Activated naive CD8-positive, alpha-beta T cell (primary cell): ENCODE data around the gene MGAT4A.

Source experiments
- H3K27ac Mint-ChIP-seq: one replicate; pipeline ENCODE4 v1.8.0; 2021; ENCODE audit warnings: mixed read lengths
- H3K27me3 Mint-ChIP-seq: one replicate; pipeline ENCODE4 v1.8.0; 2021; ENCODE audit warnings: mixed read lengths
- H3K36me3 Mint-ChIP-seq: one replicate; pipeline ENCODE4 v1.8.0; 2021; ENCODE audit warnings: mixed read lengths
- H3K4me1 Mint-ChIP-seq: one replicate; pipeline ENCODE4 v1.8.0; 2021; ENCODE audit warnings: low read depth, mixed read lengths
- H3K4me3 Mint-ChIP-seq: one replicate; pipeline ENCODE4 v1.8.0; 2021; ENCODE audit warnings: mild to moderate bottlenecking, mixed read lengths
- H3K9me3 Mint-ChIP-seq: one replicate; pipeline ENCODE4 v1.8.0; 2021; ENCODE audit warnings: low read depth, mixed read lengths

MGAT4A gene

DNA sequence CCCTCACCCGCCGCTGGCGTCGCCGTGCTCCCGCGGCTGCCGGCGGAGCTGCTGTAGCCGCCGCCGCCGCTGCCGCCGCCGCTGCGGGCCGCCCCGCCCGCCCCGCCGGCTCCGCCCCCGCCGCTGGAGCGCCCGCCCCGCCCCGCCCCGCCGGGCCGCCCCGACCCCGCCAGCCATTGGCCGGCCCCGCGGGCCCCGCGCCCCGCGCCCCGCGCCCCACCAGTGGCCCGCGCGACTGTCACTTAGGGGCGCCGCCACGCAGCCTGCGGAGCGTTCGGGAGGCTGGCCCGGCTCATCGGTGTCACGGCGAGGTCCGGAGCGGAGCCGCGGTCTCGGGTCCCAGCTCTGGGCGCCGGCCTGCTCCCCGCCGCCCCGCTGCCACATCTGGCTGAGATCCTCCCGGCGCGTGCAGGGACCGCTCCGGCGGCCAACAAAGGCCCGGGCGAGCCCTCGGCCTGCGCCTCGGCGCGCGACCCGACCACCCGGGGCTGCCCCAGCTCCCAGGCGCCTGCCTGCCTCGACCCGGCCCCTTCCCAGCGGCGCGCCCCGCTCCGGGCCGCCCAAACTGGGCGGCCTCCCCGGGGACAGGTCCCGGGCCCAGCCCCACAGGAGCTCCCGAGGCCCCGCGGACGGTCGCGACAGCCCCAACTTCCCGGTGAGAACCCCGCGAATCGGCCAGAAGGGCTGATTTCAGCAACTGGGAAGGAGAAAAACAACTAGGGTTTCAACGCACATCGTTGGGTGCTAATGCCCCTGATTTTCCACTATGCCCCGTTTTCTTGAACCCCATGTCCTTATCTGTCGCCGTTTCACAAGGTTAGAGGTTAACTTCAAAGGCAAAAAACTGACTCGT is at the start of gene MGAT4A:
Gene MGAT4A (minus strand): TSS at position 92 of the 853 bp plus-strand sequence. CDS start 4,800 bp downstream, outside the sequence.
- no peaks in the 10 kb centered on the region for H3K27me3 Mint-ChIP-seq
- peak within 1 kb of the TSS; percentile 96 for H3K27ac Mint-ChIP-seq
- peak within 1 kb of the TSS; percentile 95 for H3K4me3 Mint-ChIP-seq
- no peaks in the 10 kb centered on the region for H3K36me3 Mint-ChIP-seq
- peaks cover 72% of the 10 kb centered on the region for H3K4me1 Mint-ChIP-seq
- no peaks in the 10 kb centered on the region for H3K9me3 Mint-ChIP-seq

DNA sequence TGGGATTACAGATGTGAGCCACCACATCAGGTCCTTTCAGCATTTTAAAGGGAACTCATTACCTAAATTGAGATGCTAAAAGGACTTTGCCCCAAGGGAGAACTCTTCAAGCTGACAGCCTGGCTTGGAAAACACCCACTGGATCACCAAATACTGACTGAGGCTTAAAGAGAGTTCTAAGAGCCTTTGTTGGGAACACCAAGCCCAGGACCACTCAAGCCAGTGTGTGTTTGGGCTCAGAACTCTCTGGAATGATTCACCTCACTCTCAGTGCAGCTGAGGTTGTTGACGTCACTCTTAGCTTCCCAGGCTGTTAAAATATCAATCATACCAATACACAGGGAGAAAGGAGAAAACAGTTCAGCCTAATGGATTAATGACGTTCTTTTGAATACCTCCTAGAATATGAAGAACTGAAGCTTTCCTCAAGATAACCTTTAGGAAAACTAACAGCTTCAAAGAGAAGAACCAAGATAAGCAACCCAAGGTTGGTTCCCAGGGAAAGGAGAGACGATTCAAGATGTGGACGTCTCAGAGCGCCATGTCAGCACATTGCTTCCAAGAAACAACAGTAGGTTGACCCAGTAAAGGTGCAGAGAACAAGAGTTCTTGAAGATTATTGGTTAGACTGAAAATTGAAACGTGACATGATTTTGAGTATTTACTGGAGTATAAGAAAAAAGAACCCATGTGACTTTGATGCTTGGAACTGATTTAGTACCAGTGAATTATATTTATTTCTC is 48.0 kb upstream of the MGAT4A start:
- H3K36me3 Mint-ChIP-seq: peaks cover 4% of the 10 kb centered on the region
- H3K4me3 Mint-ChIP-seq: no peak overlapping the region
- H3K9me3 Mint-ChIP-seq: peaks cover 3% of the 10 kb centered on the region
- H3K4me1 Mint-ChIP-seq: peaks cover 7% of the 10 kb centered on the region
- H3K27me3 Mint-ChIP-seq: no peaks in the 10 kb centered on the region
- H3K27ac Mint-ChIP-seq: no peak overlapping the region

- peaks cover 15% of the 10 kb centered on the region for H3K4me1 Mint-ChIP-seq
- no peak overlapping the region for H3K4me3 Mint-ChIP-seq
- no peaks in the 10 kb centered on the region for H3K27me3 Mint-ChIP-seq
- H3K9me3 Mint-ChIP-seq: peaks cover 3% of the 10 kb centered on the region
- H3K27ac Mint-ChIP-seq: no peak overlapping the region
- peaks cover 4% of the 10 kb centered on the region for H3K36me3 Mint-ChIP-seq
Observed at GRCh38 chr2:98778151-98778550, 47.2 kb upstream of the MGAT4A start.

DNA sequence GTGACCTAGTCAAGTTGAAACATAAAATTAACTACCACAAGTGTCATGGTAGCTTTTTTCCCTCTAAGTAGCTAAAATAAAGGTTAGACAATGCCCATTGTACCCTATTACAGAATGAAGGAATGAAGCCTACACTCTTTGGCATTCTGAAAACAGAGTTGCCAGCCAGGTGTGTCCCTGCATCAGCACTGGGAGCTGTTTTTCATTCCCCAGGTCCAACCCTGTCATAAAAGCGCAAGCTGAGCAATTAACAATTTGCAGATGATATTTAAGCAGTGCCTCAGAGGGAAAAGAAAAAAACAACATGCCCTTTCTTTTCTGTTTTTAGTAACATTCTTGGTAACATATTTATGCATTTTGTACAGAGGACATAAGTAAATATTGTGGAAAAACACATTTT is 46.8 kb upstream of the MGAT4A start:
- H3K27ac Mint-ChIP-seq: no peak overlapping the region
- H3K4me1 Mint-ChIP-seq: peaks cover 19% of the 10 kb centered on the region
- peaks cover 3% of the 10 kb centered on the region for H3K9me3 Mint-ChIP-seq
- H3K27me3 Mint-ChIP-seq: no peaks in the 10 kb centered on the region
- no peak overlapping the region for H3K4me3 Mint-ChIP-seq
- peaks cover 4% of the 10 kb centered on the region for H3K36me3 Mint-ChIP-seq

- peaks cover 4% of the 10 kb centered on the region for H3K36me3 Mint-ChIP-seq
- peaks cover 26% of the 10 kb centered on the region for H3K4me1 Mint-ChIP-seq
- no peaks in the 10 kb centered on the region for H3K27me3 Mint-ChIP-seq
- H3K9me3 Mint-ChIP-seq: peaks cover 2% of the 10 kb centered on the region
- H3K4me3 Mint-ChIP-seq: no peak overlapping the region
- no peak overlapping the region for H3K27ac Mint-ChIP-seq
Observed at GRCh38 chr2:98777076-98777475, 46.1 kb upstream of the MGAT4A start.

DNA sequence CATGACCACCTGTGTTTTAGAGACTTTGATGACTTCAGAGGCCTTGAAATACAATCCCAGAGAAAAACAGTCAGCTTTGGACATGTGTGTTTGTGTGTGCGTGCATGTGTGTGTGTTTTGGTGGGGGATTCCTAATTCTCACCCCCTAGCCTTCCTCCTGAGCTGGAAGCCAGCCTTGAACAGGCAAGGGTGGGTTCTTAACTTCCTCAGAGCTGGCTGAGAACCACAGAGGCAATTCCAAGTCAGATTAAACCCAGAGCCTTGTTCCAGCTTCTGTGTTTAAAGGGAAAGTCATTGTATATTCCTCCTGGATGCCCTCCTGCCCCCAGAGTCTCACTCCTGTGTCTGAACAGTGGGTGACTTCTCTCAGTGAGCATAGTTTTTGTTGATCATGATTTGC is 45.2 kb upstream of the MGAT4A start:
- Mint-ChIP-seq H3K4me3 (no peak overlapping the region), H3K4me1 (peaks cover 35% of the 10 kb centered on the region), H3K36me3 (no peaks in the 10 kb centered on the region), H3K27ac (no peak overlapping the region), H3K9me3 (no peaks in the 10 kb centered on the region), H3K27me3 (no peaks in the 10 kb centered on the region)

DNA sequence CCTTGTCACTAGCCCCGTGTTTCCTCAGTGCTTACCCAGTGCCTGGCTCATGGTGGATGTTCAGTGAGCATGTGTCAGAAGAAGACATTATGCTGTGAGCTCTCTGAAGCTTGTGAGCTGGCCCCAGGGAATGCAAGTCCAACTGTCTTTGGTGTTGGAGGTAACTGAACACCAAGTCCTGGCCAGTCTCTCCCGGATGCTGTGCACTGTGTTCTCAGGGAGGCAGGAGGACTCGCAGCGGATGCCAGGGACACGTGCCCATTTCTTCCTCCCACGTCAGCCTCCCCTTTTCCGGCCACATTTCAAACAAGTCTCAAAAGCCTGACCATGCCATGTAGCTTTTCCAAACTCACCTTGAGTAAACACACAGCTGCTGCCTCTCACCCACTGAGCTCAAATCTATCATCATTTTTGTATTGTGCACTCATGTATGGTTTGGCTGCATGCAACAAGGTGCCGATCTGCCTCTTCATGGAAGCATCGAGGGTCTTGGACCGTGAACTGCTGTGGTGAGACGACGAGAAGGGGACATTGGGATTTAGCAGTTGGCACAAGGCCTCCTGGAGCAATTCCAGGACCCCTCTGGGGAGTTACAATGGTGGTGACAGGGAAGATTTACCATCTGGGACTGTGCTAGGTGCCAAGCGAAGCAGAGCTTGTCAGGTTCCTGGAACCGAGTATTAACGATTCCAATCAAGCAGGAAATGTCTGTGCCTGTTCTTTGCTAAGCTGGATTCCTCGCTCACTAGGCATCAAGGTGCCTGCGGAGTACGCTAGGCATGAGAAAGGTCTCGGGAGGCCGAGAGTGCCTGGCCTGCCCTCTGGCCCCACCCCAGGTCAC is 44.4 kb upstream of the MGAT4A start:
- Mint-ChIP-seq H3K4me1 (peaks cover 40% of the 10 kb centered on the region), H3K27ac (peak overlapping the region; percentile 13), H3K9me3 (no peaks in the 10 kb centered on the region), H3K36me3 (no peaks in the 10 kb centered on the region), H3K27me3 (no peaks in the 10 kb centered on the region), H3K4me3 (no peak overlapping the region)

DNA sequence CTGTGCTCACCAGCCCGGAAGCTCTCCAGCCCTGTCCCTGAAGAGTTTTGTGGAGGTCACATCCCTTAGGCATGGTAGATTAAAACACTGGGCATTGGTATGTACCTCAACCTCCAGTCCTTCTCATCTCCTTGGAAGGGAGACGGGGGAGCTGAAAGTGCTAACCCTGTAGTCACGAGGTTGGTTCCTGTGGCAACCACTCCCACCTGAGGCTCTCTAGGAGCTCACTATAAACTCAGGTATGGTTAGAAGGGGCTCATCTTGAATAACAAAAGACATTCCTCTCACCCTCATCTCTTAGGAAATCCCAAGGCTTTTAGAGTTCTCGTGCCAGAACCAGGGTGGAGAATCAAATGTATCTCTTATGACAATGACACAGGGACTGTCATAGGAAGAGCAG is 43.0 kb upstream of the MGAT4A start:
- Mint-ChIP-seq H3K4me1 (peaks cover 55% of the 10 kb centered on the region), H3K27ac (peak overlapping the region; percentile 97), H3K27me3 (no peaks in the 10 kb centered on the region), H3K9me3 (no peaks in the 10 kb centered on the region), H3K4me3 (no peak overlapping the region), H3K36me3 (no peaks in the 10 kb centered on the region)

DNA sequence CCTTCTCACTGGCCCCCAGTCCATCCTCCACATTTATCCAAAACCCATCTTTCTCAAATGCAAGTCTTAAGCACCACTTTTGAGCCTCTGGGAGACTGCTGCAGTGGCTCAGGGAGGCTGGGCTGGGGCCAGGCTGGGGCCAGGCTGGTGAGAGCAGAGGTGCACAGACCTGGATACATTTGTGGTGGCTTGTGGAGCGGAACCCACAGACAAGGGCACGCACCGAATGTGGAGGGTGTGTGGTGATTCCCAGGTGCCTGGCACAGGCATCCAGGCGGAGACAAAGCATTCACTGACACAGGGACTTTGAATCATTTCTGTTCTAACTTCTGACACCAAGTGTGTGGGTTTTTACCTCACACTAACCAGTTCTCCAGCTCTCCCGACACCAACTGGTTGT is 42.2 kb upstream of the MGAT4A start:
- Mint-ChIP-seq H3K36me3 (no peaks in the 10 kb centered on the region), H3K9me3 (no peaks in the 10 kb centered on the region), H3K27me3 (no peaks in the 10 kb centered on the region), H3K27ac (peak overlapping the region; percentile 97), H3K4me1 (peaks cover 62% of the 10 kb centered on the region), H3K4me3 (peak overlapping the region; percentile 96)

- Mint-ChIP-seq H3K36me3 (no peaks in the 10 kb centered on the region), H3K27me3 (no peaks in the 10 kb centered on the region), H3K9me3 (no peaks in the 10 kb centered on the region), H3K4me1 (peaks cover 69% of the 10 kb centered on the region), H3K4me3 (peak overlapping the region; percentile 96), H3K27ac (peak overlapping the region; percentile 97)
Observed at GRCh38 chr2:98772536-98772935, 41.6 kb upstream of the MGAT4A start.

DNA sequence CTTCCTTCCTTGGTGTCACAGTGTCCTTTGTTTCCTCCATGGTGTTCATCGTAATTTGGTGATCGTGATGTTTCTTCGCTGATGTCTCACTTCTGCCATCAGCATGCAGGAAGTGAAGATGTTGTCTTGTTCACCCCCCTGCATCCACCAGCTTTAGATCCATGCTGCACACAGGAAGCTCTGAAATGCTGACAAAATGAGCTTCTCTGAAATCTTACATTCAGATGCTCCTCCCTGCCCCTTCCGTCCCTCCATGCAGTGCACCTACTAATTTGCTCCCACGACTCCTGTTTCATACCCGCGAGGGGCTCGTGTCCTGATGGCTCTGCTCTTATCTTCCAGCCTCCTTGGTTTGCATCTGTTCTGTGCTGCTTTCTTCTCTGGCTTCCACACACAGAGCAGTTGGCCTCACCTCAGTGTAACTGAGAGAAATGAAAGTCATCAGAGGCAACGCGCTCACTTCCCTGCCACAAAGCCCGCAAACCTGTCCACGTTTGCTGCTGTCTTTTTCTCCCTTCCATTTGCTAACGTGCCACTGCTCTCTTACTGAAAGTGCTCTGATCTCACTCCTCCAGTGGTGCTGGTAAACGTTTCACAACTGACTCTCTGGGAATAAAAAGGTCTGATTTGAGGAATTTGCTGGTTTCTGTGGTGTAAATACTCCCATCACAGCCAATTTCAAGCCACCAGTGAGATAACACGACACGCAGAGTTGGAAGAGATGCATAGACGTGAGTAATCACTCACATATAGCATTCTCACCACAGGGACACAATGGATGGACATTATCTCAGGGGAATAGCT is 41.0 kb upstream of the MGAT4A start:
- peak overlapping the region; percentile 96 for H3K4me3 Mint-ChIP-seq
- H3K4me1 Mint-ChIP-seq: peaks cover 75% of the 10 kb centered on the region
- peak overlapping the region; percentile 97 for H3K27ac Mint-ChIP-seq
- H3K9me3 Mint-ChIP-seq: no peaks in the 10 kb centered on the region
- no peaks in the 10 kb centered on the region for H3K27me3 Mint-ChIP-seq
- H3K36me3 Mint-ChIP-seq: no peaks in the 10 kb centered on the region

DNA sequence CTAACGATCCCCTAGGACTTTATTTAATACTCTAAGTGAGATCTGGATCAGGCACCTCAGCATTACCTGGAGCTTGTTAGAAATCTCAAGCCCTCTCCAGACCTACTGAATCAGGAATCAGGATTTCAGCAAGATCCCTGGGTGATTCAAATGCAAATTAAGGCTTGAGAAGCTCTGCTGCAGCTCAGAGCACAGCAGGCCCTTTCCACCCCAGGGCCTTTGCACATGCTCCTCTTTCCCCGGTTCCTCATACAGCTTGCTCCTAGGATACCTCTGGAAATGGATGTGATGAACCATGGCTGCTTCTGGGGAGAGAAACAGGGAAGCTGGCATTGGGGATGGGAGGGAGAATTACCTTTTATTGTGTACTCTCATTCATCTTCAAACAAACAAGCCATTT is 40.3 kb upstream of the MGAT4A start:
- peak overlapping the region; percentile 96 for H3K4me3 Mint-ChIP-seq
- no peaks in the 10 kb centered on the region for H3K27me3 Mint-ChIP-seq
- peaks cover 81% of the 10 kb centered on the region for H3K4me1 Mint-ChIP-seq
- H3K36me3 Mint-ChIP-seq: no peaks in the 10 kb centered on the region
- no peaks in the 10 kb centered on the region for H3K9me3 Mint-ChIP-seq
- H3K27ac Mint-ChIP-seq: peak overlapping the region; percentile 97

DNA sequence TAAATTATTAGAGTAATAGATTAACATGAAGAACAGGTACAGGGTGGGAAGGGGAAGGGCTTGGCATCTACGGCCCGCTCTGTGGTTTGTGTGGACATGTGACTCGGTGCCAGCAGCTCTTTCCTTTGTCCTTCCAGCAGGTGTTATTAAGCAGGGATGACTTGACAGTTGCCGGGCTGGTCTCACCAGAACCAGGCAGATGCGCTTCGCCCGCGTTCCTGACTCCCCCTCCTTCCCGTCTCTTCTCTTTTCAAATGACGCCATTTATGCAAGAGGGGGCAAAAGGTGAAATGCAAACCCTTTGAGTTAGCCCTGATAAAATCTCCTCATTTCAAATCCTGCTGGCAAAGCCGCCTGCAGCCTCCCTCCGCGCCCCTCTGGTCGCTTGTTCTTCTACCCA is 38.9 kb upstream of the MGAT4A start:
- Mint-ChIP-seq H3K36me3 (no peaks in the 10 kb centered on the region), H3K4me3 (peak overlapping the region; percentile 96), H3K9me3 (no peaks in the 10 kb centered on the region), H3K27me3 (no peaks in the 10 kb centered on the region), H3K4me1 (peaks cover 86% of the 10 kb centered on the region), H3K27ac (peak overlapping the region; percentile 97)

- Mint-ChIP-seq H3K4me1 (peaks cover 85% of the 10 kb centered on the region), H3K27me3 (no peaks in the 10 kb centered on the region), H3K4me3 (peak overlapping the region; percentile 59), H3K36me3 (no peaks in the 10 kb centered on the region), H3K27ac (peak overlapping the region; percentile 85), H3K9me3 (no peaks in the 10 kb centered on the region)
Observed at GRCh38 chr2:98769114-98769476, 38.2 kb upstream of the MGAT4A start.
